PC-9 (cell line): Measurements from ENCODE around the gene RPL13A.

Experiments
- EZH2 ChIP-seq: fragments of 200-600 bp; sonication (generic); IDR thresholded peaks from 2 replicates; pipeline ENCODE4 v1.8.0; 2017; ENCODE audit warnings: antibody characterized with exemption, low read depth
- TF ChIP-seq, protein P1 (sequence below): fragments of 200-600 bp; sonication (generic); conservative IDR thresholded peaks from 2 replicates; pipeline ENCODE4 v1.6.1; 2017; ENCODE audit warnings: mixed run types, antibody characterized with exemption, mild to moderate bottlenecking, moderate library complexity

DNA sequence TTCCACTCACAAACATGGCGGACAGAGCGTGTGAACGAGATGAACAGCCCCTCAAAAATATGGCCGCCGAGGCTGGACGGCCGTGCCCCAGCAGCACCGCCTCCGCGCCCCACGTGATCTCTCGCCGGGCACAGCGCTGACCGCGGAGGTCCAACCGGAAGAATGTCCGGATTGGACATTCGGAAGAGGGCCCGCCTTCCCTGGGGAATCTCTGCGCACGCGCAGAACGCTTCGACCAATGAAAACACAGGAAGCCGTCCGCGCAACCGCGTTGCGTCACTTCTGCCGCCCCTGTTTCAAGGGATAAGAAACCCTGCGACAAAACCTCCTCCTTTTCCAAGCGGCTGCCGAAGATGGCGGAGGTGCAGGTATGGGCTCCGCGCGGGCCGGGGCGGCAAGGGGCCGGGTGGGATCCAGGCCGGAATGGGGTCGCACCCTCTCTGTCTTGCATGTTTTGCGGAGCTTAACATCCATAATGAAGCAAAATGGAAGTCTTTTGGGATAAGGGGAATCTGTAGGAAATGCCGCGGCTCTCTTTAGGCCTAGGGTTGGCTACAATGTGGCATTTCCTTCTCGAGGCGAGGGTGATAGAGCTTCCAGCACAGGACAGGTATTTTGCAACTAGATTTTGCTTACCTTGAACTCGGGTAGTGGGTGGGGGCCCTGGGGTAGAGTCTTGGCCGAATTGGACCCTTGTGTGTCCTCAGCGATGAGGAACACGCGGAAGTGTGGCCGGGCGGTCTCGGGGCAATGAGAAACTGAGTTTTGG is at the start of gene RPL13A:
- TF ChIP-seq, protein P1, sequence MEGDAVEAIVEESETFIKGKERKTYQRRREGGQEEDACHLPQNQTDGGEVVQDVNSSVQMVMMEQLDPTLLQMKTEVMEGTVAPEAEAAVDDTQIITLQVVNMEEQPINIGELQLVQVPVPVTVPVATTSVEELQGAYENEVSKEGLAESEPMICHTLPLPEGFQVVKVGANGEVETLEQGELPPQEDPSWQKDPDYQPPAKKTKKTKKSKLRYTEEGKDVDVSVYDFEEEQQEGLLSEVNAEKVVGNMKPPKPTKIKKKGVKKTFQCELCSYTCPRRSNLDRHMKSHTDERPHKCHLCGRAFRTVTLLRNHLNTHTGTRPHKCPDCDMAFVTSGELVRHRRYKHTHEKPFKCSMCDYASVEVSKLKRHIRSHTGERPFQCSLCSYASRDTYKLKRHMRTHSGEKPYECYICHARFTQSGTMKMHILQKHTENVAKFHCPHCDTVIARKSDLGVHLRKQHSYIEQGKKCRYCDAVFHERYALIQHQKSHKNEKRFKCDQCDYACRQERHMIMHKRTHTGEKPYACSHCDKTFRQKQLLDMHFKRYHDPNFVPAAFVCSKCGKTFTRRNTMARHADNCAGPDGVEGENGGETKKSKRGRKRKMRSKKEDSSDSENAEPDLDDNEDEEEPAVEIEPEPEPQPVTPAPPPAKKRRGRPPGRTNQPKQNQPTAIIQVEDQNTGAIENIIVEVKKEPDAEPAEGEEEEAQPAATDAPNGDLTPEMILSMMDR, result no peak
- no peak for TF ChIP-seq EZH2
